ENCODE results near the gene KRT17. TPM values are rescaled to one million over a fixed set of nuclear protein-coding genes. Genes with fewer than 3 reads are reported as not detected.

Gene KRT17
- total and polyA plus RNA-seq, 9 of the 15 experiments (the other 6 are each of a cell fraction or from before 2014, with no cell fraction given), result 0.23 to 0.25 TPM; not detected in 7

- TF ChIP-seq PKNOX1 (IDR thresholded peaks at IDR 0.05) (peak; percentile 70; the same call in 1 of the 2 replicates), ZBTB2 (IDR thresholded peaks at IDR 0.05) (no peak), FOSL1 (tag; conservative IDR thresholded peaks at IDR 0.05) (no peak), EHMT2 (IDR thresholded peaks at IDR 0.05) (0 out of 2 replicates have a peak, but pooled peaks have one; percentile 35), PCBP2 (IDR thresholded peaks at IDR 0.05; ENCODE audit: low read depth, low read length, poor library complexity, severe bottlenecking) (no peak), ZBTB9 (CRISPR knock-in tag; IDR thresholded peaks at IDR 0.05) (no peak), ZMIZ1 (IDR thresholded peaks at IDR 0.05; ENCODE audit: low read depth in 2 of 2, low read length in 2 of 2) (no peak), NR2F6 (CRISPR knock-in tag; IDR thresholded peaks at IDR 0.05) (no peak), ADNP (tag; IDR thresholded peaks at IDR 0.05) (no peak), ETS1 (conservative IDR thresholded peaks at IDR 0.05; ENCODE audit: control insufficient read depth, low read depth, low read length) (no peak), GTF2B (IDR thresholded peaks at IDR 0.05; ENCODE audit: extremely low read depth, insufficient read length) (no peak)
These were observed 42.4 kb upstream of the KRT17 start (continued) for GRCh38 chr17:41666708-41667279.
